Measurements from ENCODE around the gene PLA2G4D.

- TF ChIP-seq, protein P1, sequence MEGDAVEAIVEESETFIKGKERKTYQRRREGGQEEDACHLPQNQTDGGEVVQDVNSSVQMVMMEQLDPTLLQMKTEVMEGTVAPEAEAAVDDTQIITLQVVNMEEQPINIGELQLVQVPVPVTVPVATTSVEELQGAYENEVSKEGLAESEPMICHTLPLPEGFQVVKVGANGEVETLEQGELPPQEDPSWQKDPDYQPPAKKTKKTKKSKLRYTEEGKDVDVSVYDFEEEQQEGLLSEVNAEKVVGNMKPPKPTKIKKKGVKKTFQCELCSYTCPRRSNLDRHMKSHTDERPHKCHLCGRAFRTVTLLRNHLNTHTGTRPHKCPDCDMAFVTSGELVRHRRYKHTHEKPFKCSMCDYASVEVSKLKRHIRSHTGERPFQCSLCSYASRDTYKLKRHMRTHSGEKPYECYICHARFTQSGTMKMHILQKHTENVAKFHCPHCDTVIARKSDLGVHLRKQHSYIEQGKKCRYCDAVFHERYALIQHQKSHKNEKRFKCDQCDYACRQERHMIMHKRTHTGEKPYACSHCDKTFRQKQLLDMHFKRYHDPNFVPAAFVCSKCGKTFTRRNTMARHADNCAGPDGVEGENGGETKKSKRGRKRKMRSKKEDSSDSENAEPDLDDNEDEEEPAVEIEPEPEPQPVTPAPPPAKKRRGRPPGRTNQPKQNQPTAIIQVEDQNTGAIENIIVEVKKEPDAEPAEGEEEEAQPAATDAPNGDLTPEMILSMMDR (IDR thresholded peaks at IDR 0.05; ENCODE audit: low read depth, low read length): no peak
- no peak for TF ChIP-seq POLR2A (IDR thresholded peaks at IDR 0.05; ENCODE audit: extremely low read depth, insufficient read length)
- TF ChIP-seq MYC (IDR thresholded peaks at IDR 0.05; ENCODE audit: low read depth, low read length): no peak
Measured at GRCh38 chr15:42139596-42139995, 45.2 kb upstream of the PLA2G4D start.
